GM10248 (cell line): ENCODE results near the gene ITGA11.
A peak's percentile ranks its signal among the peaks of the same experiment; 100 is the strongest.

Experiments used
- CTCF ChIA-PET: fragments of 300-600 bp; sonication (Branson Sonifier 250); formaldehyde crosslinking; extraction: SDS; loops from one replicate; lab custom pipeline; 2021; ENCODE audit warnings: antibody characterized with exemption; lab: Yijun Ruan, JAX
- POLR2A ChIA-PET: fragments of 350-650 bp; sonication (Branson Sonifier 250); formaldehyde crosslinking; extraction: SDS; loops from one replicate; lab custom pipeline; 2020; ENCODE audit warnings: antibody characterized with exemption; lab: Yijun Ruan, JAX
- DNase-seq: peaks from one replicate; pipeline ENCODE4 v3.0.0; 2012; ENCODE audit errors: extremely low spot score
- TF ChIP-seq, protein P1 (sequence below): IDR thresholded peaks from 2 replicates; pipeline ENCODE4 v1.5.1; 2012; ENCODE audit warnings: mild to moderate bottlenecking, low read depth; ENCODE audit errors: extremely low read depth, missing control alignments, control extremely low read depth

Gene ITGA11

DNA sequence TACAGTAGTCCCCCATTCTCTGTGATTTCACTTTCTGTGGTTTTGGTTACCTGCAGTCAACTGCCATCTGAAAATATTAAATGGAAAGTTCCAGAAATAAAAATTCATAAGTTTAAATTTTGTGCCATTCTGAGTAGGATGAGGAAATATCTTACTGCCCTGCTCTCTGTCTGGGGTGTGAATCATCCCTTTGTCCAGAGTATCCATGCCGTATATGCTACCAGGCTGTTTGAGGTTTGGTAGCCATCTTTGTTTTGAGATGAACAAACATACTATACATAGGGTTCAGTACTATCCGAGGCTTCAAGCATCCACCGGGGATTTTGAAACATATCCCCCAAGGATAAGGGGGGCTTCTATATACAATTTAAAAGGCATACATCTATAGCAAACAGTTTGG is 170.7 kb downstream of the ITGA11 start:
- TF ChIP-seq, protein P1, sequence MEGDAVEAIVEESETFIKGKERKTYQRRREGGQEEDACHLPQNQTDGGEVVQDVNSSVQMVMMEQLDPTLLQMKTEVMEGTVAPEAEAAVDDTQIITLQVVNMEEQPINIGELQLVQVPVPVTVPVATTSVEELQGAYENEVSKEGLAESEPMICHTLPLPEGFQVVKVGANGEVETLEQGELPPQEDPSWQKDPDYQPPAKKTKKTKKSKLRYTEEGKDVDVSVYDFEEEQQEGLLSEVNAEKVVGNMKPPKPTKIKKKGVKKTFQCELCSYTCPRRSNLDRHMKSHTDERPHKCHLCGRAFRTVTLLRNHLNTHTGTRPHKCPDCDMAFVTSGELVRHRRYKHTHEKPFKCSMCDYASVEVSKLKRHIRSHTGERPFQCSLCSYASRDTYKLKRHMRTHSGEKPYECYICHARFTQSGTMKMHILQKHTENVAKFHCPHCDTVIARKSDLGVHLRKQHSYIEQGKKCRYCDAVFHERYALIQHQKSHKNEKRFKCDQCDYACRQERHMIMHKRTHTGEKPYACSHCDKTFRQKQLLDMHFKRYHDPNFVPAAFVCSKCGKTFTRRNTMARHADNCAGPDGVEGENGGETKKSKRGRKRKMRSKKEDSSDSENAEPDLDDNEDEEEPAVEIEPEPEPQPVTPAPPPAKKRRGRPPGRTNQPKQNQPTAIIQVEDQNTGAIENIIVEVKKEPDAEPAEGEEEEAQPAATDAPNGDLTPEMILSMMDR, result no peak
- POLR2A ChIA-PET, result no interaction called here
- CTCF ChIA-PET, result interaction anchor here (1.1 kb wide), 1 partner anchor 13 kb away, joined by 3 read pairs; no protein-coding TSS in a partner anchor
- no peak for DNase-seq

DNA sequence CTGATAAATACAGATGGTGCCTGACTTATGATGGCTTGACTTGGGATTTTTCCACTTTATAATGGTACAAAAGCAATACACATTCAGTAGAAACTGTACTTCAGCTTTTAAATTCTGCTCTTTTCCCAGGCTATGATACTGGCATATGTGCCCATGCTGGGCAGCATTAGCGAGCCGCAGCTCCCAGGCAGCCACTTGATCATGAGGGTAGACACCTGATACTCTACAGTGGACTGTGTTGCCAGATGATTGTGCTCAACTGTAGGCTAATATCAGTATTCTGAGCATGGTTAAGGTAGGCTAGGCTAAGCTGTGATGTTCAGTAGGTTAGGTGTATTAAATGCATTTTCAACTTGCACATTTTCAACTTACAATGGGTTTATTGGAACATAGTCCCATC is 172.1 kb downstream of the ITGA11 start:
- POLR2A ChIA-PET, result no interaction called here
- TF ChIP-seq, protein P1, result no peak
- no peak for DNase-seq
- CTCF ChIA-PET, result interaction anchor here (0.8 kb wide), 1 partner anchor 47 kb away, joined by 4 read pairs; no protein-coding TSS in a partner anchor

DNA sequence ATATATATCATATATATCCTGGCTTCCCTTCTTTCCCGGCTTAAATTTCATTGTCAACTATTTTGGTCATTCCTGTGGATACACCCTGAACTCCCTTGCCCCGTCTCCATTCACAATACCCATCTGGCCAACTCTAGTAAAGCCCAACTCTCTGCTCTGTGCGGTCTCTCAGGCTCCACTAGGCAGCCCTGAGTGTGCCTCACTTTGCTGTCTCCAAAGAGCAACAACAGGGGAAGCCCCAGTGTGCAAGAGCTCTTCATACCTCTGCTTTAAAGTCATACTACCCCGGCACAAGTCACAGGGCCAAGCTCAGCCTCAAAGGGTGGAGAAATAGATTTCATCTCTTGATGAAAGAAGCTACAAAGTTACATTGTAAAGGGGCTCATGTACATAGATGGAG is 173.3 kb downstream of the ITGA11 start:
- ChIA-PET CTCF (no interaction called here), POLR2A (no interaction called here)
- TF ChIP-seq, protein P1, result no peak
- DNase-seq, result no peak

DNA sequence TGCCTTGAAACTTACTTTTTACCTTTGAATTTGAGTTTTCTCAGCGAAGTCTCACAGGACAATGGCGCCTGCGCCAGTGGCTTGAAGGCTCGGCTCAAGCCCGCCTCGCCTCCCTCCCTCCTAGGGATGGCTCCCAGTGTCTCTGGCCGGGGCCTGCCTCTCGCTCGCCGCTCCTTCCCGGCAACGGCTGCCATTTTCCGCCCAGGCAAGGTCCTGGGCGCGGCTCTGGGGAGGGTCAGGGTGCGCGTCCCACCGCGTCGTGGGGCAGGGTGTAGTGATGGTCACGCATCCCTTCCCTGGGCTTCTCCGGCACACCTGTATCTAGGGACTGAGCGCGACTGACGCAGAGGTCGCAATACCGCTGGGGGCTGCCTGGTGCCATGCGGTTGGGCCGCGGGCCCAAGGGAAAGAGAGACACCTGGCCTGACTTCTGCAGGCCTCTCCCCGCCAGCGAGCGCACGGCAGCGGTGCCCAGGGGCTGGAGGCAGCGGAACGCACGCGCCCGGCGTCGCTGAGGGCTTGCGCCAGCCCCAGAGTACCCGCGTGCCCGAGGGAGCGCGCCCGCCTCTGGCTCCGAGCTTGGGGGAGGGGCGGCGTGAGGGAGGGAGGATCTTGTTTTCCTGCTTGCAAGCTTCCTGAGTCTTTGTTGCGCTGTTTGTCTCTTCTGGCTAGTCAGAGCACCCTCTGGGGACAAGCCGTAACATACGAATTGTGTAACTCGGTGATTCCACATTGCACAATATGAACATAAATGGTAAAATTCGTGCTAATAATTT is 175.1 kb downstream of the ITGA11 start:
- no peak for DNase-seq
- ChIA-PET CTCF (no interaction called here), POLR2A (no interaction called here)
- TF ChIP-seq, protein P1, result no peak

DNA sequence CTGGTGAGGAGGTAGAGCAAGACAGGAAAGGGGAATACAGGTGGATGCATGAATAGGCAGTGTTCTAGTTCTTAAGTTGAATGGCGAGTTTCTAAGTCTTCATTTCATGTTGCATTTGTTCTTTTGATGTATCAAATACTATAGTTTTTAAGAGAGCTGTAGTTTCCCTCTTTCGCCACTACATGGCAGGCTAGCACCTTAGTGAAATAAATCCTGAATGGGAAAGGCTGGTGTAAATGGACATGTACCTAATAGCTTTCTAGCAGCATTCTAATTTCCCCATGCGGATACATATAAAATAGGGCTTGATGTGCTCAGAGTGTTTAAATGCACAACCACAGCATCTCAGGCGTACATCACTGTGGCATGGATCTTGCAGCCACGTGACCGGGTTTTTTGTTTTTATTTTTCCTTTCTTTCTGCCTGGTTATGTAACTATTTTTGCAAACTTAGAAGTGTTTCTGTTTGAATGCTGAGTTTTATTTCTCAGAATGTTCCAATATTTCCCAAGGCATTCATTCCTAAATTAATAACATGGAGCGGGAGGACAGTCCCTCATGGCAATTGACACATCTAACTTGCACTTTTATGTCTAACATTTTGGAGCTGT is 178.9 kb downstream of the ITGA11 start:
- CTCF ChIA-PET, result interaction anchor here (0.7 to 3.9 kb wide), 36 partner anchors 9 to 541 kb away, joined by 3 to 57 read pairs (median 6); partner anchors contain the start of gene FEM1B
- DNase-seq, result peak; percentile 68
- TF ChIP-seq, protein P1, result peak; percentile 80
- POLR2A ChIA-PET, result interaction anchor here (0.6 kb wide), 2 partner anchors 17 to 25 kb away, joined by 3 read pairs; partner anchors contain the start of gene FEM1B

DNA sequence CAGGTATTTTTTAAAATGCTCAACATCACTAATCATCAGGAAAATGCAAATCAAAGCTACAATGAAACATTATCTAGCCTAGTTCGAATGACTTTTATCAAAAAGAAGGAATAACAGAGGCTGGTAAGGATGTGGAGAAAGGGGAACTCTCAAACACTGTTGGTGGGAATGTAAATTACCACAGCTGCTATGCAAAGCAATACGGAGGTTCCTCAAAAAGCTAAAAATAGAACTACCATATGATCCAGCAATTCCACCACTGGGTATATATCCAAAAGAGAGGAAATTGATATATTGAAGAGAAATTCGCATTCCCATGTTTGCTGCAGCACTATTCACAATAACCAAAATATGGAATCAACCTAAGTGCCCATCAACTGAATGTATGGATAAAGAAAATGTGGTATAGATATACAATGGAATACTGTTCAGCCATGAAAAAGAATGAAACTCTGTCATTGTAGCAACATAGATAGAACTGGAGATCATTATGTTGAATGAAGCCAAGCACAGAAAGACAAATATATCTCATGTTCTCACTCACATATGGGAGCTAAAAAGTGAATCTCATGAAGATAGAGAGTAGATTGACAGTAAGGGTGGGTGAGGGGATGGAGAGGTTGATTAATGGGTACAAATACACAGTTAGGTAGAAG is 182.8 kb downstream of the ITGA11 start:
- TF ChIP-seq, protein P1, result no peak
- POLR2A ChIA-PET, result no interaction called here
- CTCF ChIA-PET, result interaction anchor here (0.7 to 1.8 kb wide), 3 partner anchors 15 to 57 kb away, joined by 3 to 6 read pairs (median 3); no protein-coding TSS in a partner anchor
- DNase-seq, result no peak
